A549 treated with GW870086 at 1 μM for 4 hours (cell line): Measurements from ENCODE around the gene ATP8A1. TPM values are rescaled to one million over a fixed set of nuclear protein-coding genes. Genes with fewer than 3 reads are reported as not detected.

Experiments
- total RNA-seq: library from RNA; stranded (reverse); fragments of 200-300 nt; extraction: Qiagen RNA extraction; gene quantifications from 5 replicates; pipeline ENCODE4 v1.2.3, GENCODE V29; 2022; ENCODE audit warnings: low read depth

ATP8A1 gene
- 0.02 to 0.45 TPM (median 0.04 TPM) in 4 of 5 replicates, not detected in the other for total RNA-seq

DNA sequence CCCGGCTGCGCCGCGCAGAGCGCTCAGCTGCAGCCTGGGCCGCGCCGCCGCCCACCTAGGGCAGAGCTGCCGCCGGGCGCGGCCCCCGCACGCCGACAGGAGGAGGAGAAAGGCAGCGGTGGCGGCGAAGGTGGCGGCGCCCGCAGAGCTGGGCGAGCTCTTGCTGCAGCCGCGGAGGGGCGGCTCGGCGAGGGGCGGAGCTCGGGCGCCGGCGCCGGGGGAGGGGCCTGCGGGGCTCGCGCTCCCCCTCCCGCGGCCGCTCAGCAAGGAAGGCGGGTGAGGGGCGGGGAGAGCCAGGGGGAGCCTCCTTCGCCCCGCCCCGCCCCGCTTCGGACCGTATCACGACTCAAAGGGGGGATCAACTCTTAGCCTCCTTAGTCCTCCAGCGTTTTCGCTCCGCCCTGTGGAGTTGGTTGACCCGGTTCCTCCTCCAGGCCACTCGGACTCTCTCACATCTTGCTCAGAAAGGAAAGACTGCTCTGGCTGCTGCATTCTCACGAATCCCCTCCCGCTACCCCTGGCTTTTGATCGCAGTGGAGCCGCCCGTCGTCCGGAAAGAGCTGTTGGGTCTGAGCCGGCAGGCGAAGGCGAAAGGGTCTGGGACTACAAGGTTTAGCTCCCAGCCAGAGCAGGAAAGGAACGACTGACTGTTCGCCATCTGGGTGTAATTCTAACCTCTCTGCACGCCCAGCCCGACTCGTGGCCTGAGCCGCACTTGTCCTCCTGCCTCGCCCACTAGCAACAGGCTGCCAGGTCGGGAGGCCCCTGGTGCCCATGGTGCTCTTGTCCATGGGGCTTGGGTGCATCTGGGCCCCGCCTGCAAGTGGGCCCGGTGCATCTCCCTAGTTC, at the start of gene ATP8A1:
TSS of gene ATP8A1 (minus strand) at position 162 of the 849 bp plus-strand sequence. CDS start 232 bp downstream, outside the sequence.

GRCh38 chr4:42396752-42397634, 259.9 kb downstream of the ATP8A1 start, which contains the start of gene SHISA3:
SHISA3 (plus strand) TSS chr4:42397488; CDS start chr4:42398057, 569 bp downstream.

Other genes with a start within 250 kb of the ATP8A1 start
- not detected in 5 replicates for gene GRXCR1, start 235.6 kb upstream of the ATP8A1 start, total RNA-seq